NCI-H526 (cell line): ENCODE data around the gene ZBTB12.
"Not testable (repeated sequence)": the region's sequence is repeated elsewhere in the genome, so short reads cannot be mapped to it uniquely, and the experiment has no call there.

Source experiments
- DNase-seq, 2 experiments: peaks; one replicate each; lab custom pipeline; 2025; lab: John Stamatoyannopoulos, UW

ZBTB12 gene

GRCh38 chr6:31874836-31875572 is 26.9 kb downstream of the ZBTB12 start:
- no peak for DNase-seq

GRCh38 chr6:31874084-31874670 is 27.7 kb downstream of the ZBTB12 start:
- no peak for DNase-seq

- no peak for DNase-seq
Observed at GRCh38 chr6:31871046-31871659, 30.7 kb downstream of the ZBTB12 start.

- DNase-seq: no peak
Observed at GRCh38 chr6:31870385-31870921, 31.4 kb downstream of the ZBTB12 start.

DNA sequence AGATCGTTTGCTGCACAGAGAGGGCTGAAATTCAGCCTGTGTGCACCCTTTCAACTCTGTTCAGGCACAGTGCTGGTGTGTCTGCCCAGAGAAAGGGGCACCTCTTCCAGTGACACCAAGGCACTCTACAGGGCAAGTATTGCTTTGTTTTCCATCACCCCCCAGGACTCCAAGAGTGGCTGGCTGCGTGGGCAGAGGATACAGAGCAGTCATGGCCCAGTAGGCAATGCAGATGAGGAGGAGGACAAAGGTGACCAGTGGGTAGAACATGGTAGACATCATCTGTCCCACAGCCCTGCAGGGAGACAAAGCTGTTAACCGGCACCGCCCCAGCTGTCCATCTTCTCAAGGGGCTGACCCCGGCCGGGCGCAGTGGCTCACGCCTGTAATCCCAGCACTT is 32.5 kb downstream of the ZBTB12 start:
- DNase-seq: no peak

DNA sequence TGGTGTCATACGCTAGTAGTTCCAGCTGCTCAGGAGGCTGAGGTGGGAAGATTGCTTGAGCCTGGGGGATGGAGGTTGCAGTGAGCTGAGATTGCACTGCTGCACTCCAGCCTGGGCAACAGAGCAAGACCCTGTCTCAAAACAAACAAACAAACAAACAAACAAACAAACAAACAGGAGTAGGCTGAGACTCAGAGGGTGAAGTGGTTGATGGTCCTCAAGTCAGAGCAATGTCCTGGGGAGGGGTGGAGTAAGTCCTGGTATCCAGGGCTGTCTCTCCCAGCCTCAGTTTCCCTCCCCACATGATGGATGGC is 33.3 kb downstream of the ZBTB12 start:
- not testable (repeated sequence) for DNase-seq

DNA sequence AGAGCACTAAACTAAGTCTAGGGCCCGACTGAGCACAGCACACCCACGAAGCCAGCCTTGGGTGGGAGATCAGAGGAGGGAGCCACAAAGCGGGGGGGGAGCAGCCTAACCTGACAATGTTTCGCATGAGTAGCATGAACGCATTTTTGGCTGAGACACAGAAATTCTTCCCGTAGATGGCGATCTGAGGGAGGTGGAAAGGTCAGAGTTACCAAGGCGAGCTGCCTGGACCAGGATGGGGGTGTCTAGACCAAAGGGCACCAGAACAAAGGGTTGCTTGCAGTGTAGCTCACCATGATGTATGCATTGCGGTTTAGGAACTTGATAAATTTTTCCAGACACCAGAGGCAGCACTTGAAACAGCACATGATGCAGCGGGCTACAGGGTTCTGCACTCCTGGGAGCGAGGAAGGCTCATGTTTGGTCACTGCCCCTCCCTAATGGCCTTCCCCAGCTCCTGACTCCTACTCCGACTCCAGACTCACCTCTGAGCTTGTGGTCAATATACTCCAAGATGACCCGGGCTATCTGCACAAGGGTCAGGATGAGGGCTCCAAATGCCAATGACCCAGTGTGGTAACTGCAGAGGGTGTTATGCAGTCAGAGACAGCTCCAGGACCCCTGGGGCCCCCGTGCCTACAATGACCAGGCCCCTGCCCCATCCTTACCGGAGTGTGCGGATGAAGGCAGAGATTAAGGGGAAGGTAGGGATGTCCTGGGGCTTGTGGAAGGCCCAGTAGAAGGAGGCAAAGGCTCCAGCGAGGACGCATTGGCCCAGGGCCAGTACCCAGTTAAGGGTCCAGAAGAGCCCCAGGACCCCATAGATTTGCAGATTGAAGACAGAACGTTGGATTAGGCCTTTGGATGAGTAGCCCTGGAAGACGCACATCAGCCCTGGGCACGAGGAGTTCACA is 36.4 kb downstream of the ZBTB12 start:
- no peak for DNase-seq

DNA sequence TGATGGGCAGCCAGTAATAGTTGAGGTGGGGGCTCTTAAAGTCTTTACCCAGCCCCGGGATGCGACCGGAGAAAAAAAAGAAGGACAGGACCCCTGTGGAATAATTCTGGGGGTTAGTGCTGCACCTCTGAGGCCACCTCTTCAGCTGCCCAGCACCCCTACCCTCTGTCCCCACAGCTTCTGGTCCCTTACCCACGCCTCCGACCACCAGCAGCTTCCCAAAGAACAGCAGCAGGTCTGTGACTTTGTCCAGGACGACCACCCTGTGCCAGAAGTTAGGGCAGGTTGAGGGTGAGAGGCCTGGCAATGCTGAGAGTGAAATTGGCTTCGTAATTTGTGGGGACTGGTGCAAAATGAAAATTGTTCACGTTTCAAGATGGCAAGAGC is 37.1 kb downstream of the ZBTB12 start:
- DNase-seq: no peak

- not testable (repeated sequence) for DNase-seq
Observed at GRCh38 chr6:31864123-31864562, 37.7 kb downstream of the ZBTB12 start.

DNA sequence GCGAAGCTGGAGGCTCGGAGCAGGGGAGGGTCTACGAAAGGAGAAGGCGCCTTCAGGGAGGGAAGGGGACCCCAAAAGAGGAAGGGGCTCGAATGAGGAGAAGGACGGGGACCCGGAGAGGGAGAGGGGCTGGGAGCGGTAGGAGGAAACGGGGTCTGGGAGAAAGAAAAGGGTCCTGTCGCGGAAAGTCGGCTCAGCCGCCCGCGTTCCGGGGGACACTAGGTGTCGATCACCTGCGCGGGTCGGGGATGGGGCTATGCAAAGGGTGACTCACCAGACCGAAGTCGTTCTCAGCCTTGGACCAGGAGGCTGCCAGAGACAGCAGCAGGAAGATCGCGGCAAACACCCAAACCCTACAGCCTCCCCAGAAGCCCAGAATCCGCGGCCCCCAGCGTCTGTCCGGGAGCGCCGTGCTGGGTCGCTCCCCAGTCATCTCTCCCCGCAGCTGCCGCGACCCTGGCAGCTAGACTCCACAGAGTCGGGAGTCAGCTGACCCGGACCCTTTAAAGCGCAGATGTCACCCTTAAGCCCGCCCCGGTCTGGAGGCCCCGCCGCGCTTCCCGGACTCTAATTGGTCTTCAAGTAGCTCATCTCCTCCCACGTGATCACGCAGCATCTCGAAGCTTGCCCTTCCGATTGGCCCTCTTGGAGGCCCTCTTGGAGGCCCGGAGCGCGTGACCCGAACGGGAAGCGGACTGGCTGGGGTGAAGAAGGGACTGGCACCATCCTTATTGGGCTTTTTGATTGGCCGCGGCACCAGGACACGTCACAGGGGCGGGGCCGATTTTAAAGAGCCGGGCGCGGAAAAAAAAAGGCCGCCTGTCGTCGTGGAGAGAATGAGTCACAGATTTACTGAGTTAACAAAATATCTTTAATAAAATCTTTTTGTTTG is 39.3 kb downstream of the ZBTB12 start, which contains the start of gene NEU1:
Gene NEU1, minus strand, starts transcription at position 478 of the 892 bp plus-strand sequence. Its CDS starts 45 bp downstream, at position 433.
- DNase-seq: peak; percentile 100

DNA sequence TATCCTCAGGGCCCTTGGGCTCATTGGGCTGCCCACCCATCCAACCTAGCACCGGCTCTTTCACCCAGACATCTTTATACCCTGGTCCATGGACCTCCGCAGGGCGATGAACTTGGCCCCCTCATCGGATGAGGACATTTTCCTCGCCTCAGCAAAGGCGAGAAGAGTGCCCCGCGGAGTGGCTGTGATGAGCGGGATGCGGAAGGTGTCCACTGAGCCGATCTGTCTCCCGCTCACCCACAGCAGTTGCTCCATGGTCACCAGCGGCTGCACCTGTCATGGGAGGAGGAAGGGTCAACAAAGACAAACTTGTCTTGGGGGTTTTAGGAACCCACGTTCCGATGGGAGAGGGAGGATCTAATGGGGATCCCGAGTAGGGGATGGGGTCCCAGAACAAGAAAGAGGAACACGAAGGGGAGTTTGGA is 40.0 kb downstream of the ZBTB12 start:
- no peak for DNase-seq

GRCh38 chr6:31861150-31861549 is 40.7 kb downstream of the ZBTB12 start:
- no peak for DNase-seq

- no peak for DNase-seq
Observed at GRCh38 chr6:31860349-31860748, 41.5 kb downstream of the ZBTB12 start.

DNA sequence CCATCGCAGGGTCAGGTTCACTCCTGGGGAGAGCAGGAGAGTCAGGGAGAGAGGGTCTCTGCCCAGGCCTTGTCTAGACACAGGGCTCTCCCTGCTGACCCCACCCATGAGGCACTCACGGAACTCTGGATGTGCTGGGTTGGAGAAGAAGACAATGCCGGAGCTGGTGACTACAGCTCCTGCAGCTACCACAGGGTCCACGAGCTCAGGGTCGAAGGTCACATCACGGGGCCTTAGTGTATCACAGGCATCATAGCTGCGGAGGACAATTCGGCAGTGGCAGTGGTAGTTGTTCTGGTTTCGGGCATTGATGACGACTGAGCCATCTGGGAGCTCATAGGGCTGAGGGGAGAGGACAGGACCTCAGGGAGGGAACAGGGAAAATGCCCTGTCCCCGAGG is 42.0 kb downstream of the ZBTB12 start:
- no peak for DNase-seq

GRCh38 chr6:31858707-31859106 is 43.2 kb downstream of the ZBTB12 start:
- no peak for DNase-seq

- not testable (repeated sequence) for DNase-seq
Observed at GRCh38 chr6:31857774-31858173, 44.1 kb downstream of the ZBTB12 start.

DNA sequence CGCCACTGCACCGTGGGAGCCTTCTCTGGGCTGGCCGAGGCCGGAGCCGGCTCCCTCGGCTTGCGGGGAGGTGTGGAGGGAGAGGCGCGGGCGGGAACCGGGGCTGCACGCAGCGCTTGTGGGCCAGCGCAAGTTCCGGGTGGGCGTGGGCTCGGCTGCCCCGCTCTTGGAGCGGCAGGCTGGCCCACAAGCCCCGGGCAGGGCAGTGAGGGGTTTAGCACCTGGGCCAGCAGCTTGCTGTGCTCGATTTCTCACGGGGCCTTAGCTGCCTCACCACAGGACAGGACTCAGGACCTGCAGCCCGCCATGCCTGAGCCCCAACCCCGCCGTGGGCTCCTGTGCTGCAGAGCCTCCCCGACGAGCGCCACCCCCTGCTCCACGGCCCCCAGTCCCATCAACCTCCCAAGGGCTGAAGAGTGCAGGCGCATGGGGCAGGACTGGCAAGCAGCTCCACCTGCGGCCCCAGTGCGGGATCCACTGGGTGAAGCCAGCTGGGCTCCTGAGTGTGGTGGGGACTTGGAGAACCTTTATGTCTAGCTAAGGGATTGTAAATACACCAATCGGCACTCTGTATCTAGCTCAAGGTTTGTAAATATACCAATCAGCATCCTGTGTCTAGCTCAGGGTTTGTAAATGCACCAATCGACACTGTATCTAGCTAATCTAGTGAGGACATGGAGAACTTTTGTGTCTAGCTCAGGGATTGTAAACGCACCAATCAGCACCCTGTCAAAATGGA is 49.7 kb downstream of the ZBTB12 start:
- peak in 1 of 2 experiments; percentile 41 for DNase-seq

- no peak for DNase-seq
Observed at GRCh38 chr6:31851485-31851832, 50.4 kb downstream of the ZBTB12 start.

- DNase-seq: no peak
Observed at GRCh38 chr6:31850765-31851484, 51.0 kb downstream of the ZBTB12 start.
